ENCODE measurements around the gene SBF2.

Gene SBF2

GRCh38 chr11:10209326-10209725 is 84.7 kb downstream of the SBF2 start:
- TF ChIP-seq CTCF (IDR thresholded peaks at IDR 0.05; ENCODE audit: insufficient read depth, low read depth, low read length, missing control alignments), result no peak
- DNase-seq (ENCODE audit: low read depth), result no peak
- H3K4me3 ChIP-seq (ENCODE audit: low read depth, low read length), result no peak overlapping the region

GRCh38 chr11:10208131-10208575 is 85.9 kb downstream of the SBF2 start:
- DNase-seq (ENCODE audit: low read depth), result peak; percentile 55
- TF ChIP-seq CTCF (IDR thresholded peaks at IDR 0.05; ENCODE audit: insufficient read depth, low read depth, low read length, missing control alignments), result peak; percentile 58
- no peak overlapping the region for H3K4me3 ChIP-seq (ENCODE audit: low read depth, low read length)

- DNase-seq (ENCODE audit: low read depth), result no peak
- no peak for TF ChIP-seq CTCF (IDR thresholded peaks at IDR 0.05; ENCODE audit: insufficient read depth, low read depth, low read length, missing control alignments)
- no peak overlapping the region for H3K4me3 ChIP-seq (ENCODE audit: low read depth, low read length)
Observed at GRCh38 chr11:10205928-10206327, 88.1 kb downstream of the SBF2 start.

- H3K4me3 ChIP-seq (ENCODE audit: low read depth, low read length), result no peak overlapping the region
- DNase-seq (ENCODE audit: low read depth), result no peak
- no peak for TF ChIP-seq CTCF (IDR thresholded peaks at IDR 0.05; ENCODE audit: insufficient read depth, low read depth, low read length, missing control alignments)
Observed at GRCh38 chr11:10204021-10204420, 90.0 kb downstream of the SBF2 start.

- DNase-seq (ENCODE audit: low read depth), result no peak
- no peak overlapping the region for H3K4me3 ChIP-seq (ENCODE audit: low read depth, low read length)
Observed at GRCh38 chr11:10201343-10201742, 92.7 kb downstream of the SBF2 start.

GRCh38 chr11:10197091-10197490 is 96.9 kb downstream of the SBF2 start:
- DNase-seq (ENCODE audit: low read depth), result no peak
- TF ChIP-seq CTCF (IDR thresholded peaks at IDR 0.05; ENCODE audit: insufficient read depth, low read depth, low read length, missing control alignments), result no peak
- no peak overlapping the region for H3K4me3 ChIP-seq (ENCODE audit: low read depth, low read length)

More at GRCh38 chr11:10201343-10201742, 92.7 kb downstream of the SBF2 start:
- TF ChIP-seq CTCF (IDR thresholded peaks at IDR 0.05; ENCODE audit: insufficient read depth, low read depth, low read length, missing control alignments), result no peak

GRCh38 chr11:10192036-10192435 is 102.0 kb downstream of the SBF2 start:
- DNase-seq (ENCODE audit: low read depth), result no peak
- no peak for TF ChIP-seq CTCF (IDR thresholded peaks at IDR 0.05; ENCODE audit: insufficient read depth, low read depth, low read length, missing control alignments)

More at GRCh38 chr11:10192036-10192435, 102.0 kb downstream of the SBF2 start:
- no peak overlapping the region for H3K4me3 ChIP-seq (ENCODE audit: low read depth, low read length)
